Measurements from ENCODE around the gene BMPR1B.
"Not testable (repeated sequence)": the region's sequence is repeated elsewhere in the genome, so short reads cannot be mapped to it uniquely, and the experiment has no call there.

Gene BMPR1B

DNA sequence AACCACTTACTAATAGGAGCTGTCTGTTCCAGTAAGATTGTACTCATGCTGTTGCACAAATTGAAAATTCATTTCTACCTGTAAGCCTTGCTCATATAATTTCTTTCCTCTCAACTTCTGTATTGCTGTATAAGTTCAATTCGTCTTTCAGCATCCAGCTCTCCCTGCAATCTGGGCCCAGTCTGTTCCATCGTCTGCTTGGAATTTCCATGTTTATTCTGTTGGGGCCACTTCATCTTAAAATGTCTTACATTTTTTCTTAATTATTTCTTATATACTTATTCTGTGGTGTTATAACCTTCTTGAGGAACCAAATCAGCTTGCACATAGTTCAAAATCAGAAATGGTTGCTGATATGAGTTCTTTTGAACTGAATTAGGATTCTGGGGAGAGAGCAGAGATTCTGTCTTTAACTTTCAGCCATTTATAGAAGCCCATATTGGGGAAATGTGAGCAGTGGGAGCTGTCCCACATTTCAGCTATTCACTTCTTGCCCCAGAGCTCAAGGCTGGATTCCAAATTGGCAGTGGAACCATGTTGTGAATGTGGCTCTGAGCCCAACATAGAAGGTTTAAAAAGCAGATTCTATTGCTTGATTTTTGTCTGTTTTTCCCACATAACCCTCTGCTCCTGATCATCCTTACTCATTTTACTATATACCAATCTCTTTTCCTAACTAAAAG, 291.9 kb downstream of the BMPR1B start:
- no peak for DNase-seq

DNA sequence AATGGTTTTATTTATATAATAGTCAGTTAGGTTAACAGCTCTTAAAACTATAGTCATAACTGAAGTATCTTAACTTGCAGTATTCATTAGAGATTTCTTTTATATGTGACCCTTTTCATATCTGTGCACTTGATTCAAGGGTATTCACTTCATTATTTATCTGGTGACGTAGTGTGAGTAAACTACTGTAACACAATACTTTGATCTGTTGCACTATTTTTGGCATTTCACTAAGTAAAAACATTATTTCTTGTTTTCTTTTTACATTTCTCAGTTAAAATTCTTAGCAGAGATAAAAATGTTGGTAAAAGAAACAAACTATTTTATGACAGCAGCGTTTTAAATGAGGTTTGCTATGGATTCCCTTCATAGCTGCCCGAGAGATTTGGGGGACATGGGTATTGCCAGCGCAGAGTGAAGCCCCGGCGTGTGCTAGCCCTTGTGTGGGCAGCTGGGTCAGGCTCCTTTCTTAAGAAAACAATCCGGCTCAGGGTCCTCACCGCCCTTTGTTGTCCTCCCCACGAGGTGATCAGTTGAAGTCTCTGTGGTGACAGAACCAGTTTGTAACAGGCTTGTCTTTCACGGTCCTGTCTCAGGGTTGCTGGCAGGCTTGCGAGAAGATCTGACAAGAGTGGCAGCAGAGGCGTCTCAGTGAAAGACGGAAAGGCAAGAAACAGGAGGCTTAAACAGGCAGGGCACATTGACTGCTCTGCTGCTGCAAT, 293.4 kb downstream of the BMPR1B start:
- DNase-seq = no peak

DNA sequence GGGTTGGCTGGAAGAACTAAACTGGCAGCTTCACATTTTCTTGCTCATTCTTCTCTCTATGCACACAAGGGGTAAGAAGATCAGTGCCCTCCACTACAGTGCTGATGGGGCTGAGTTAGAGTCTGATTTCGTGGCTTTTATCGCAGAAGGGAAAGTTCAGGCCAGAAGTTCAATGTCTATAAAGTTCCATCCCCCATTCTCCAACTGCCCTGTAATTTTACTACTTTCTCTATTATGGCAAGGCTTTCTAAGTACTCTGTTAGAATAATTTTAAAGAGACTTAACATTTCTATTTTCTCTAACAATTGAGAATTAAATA, 293.9 kb downstream of the BMPR1B start:
- no peak for DNase-seq

DNA sequence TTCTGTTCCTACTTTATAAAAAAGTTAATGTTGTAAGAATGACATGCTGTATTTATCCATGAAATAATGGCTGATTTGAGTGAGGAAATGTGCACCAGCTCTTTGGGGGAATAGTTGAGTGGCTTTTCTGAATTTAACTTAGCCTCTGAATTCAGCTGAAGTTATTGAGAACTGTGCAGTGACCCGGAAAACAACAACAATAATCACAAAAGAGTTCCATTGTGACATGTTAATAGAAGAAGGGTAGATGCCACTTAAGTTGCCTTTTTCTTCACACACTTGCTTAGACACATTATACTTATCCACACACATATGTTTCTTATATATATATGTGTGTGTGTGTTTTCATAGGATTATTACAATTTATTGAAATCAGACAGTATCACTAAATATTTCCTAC, 301.2 kb downstream of the BMPR1B start:
- no peak for DNase-seq

DNA sequence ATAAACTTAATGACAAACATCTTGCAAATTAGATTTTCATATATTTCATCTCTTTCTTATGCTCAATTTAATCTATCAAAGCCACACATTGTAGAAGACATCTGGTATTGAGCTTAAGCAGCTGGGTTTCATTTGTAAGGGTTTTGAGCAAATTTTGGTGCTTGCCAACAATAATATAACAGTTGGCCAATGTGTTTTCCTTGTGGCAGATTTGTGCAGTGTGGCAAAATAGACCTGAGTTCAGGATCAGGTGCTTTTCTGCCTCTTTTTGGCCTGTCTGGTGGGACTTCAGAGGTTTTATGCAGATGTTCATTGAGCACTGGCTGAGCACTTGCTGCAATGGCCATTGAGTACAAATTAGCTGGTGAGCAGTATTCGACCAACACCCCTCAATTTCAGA, 301.9 kb downstream of the BMPR1B start:
- no peak for DNase-seq

- DNase-seq = no peak
Measured at GRCh38 chr4:95061220-95061619, 303.5 kb downstream of the BMPR1B start.

GRCh38 chr4:95061801-95062200, 304.0 kb downstream of the BMPR1B start:
- DNase-seq = not testable (repeated sequence)

- DNase-seq = no peak
Measured at GRCh38 chr4:95066050-95066449, 308.3 kb downstream of the BMPR1B start.

DNA sequence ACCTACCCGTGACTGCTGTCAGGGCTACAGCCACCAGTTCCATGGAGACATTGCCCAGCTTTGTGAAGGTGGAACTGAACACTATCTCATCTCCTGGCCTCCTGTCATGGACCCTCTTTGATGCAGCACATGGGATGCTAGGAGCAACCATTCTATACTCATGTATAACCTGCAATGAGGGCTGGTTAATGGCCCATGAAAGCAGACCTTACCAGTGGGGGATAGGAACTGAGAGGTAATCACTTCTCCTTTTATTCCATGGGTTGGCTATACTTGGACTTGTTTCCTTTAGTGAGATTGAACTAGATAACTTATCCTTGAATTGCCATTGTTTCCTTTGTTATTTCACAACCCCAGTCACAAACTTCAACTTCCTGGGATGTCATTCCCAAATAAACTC, 310.6 kb downstream of the BMPR1B start:
- no peak for DNase-seq

- DNase-seq = no peak
Measured at GRCh38 chr4:95068818-95069478, 311.2 kb downstream of the BMPR1B start.

GRCh38 chr4:95071851-95072250, 314.1 kb downstream of the BMPR1B start:
- no peak for DNase-seq

DNA sequence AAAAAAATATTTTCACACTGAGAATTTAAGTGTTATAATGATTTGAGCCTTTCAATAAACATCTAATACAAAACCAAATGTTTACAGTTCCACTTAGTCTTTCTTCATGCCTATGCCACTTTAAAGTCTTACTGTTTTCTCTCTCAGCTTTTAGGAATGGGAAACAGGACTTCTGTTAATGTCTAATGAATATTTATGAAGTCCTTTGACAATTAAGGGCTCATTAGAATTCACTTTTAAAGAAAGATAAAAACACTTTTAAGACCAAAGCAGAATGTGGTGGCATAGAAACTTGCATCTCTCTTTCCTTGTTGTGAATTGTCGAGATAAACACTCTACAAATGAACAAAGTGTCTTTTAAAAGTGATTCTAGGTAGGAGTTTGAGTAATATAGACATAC, 315.9 kb downstream of the BMPR1B start:
- no peak for DNase-seq

DNA sequence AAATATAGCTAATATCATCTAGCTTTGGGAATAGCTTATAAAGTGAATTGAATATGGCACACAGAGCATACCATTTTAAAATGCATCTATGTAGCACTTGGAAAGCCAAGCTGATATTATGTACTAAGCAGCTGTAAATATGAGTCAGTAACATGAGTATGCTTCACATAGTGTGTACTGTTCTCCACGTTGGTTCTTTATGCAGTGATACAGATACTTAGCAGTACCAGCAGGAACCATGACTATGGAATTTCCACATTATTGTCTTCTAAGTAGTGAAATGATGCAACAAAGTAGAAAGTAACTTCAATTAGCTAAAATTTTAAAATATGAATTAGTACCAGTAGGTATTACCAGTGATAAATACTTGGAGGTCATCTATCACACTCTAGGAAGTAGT, 320.1 kb downstream of the BMPR1B start:
- DNase-seq = no peak

DNA sequence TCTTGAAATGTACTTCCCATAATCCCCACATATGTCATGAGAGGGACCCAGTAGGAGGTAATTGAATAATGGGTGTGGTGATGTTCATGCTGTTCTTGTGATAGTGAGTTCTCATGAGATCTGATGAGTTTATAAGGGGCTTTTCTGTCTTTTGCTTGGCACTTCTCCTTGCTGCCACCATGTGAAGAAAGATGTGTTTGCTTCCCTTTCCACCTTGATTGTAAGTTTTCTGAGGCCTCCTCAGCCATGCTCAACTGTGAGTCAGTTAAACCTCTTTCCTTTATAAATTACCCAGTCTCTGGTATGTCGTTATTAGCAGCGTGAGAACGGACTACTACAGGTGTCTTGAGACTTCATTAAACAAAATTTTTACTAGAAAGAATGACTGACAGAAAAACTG, 323.2 kb downstream of the BMPR1B start:
- no peak for DNase-seq

- DNase-seq = no peak
Measured at GRCh38 chr4:95084584-95084983, 326.8 kb downstream of the BMPR1B start.

DNA sequence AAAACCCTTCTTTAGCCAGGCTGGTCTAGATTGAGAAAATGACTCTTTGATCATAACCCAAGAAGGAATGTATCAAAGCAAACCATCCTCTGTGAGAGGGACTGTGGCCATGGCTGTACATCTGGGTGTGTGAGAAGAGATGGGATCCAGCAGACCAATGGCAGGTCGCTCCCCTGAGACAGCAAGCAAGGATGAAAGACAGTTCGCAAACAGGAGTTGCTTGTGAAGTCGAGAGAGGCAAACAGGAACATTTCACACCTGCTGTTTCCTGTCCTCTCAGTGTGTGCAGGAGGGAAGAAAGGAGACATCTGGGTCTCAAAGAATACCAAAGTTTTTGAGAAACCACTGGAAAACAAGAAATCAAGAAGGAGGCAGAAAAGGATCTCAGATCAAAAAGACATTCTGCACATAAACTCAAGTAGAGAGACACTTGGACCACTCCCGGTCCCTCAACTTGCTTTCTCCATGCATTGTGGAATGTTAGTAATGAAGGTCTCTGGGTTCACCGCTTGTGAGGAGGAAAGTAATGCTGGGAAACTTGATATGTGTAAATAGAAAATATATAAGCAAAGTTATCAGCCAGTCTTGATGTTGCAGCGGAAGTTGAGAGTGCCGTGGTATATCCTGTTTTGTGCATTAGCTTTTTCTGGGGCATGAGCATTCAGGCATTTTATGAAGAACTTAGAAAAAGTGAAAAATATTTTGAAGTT, 327.5 kb downstream of the BMPR1B start:
- DNase-seq = no peak

GRCh38 chr4:95086551-95086950, 328.8 kb downstream of the BMPR1B start:
- DNase-seq = no peak

- DNase-seq = no peak
Measured at GRCh38 chr4:95087657-95088455, 330.1 kb downstream of the BMPR1B start.

GRCh38 chr4:95091272-95091671, 333.5 kb downstream of the BMPR1B start:
- DNase-seq = no peak

- peak; percentile 87 for DNase-seq
Measured at GRCh38 chr4:95092766-95093165, 335.0 kb downstream of the BMPR1B start.

- no peak for DNase-seq
Measured at GRCh38 chr4:95093460-95093859, 335.7 kb downstream of the BMPR1B start.
